GM12875 (cell line): ENCODE results near the gene ZDHHC7.

ENCODE experiments used
- H3K4me3 ChIP-seq: one replicate; pipeline ENCODE4 v1.5.1; 2011; ENCODE audit warnings: low read depth, low read length, control low read depth
- TF ChIP-seq, protein P1 (sequence below): IDR thresholded peaks from 2 replicates; pipeline ENCODE4 v1.5.1; 2011; ENCODE audit warnings: low read depth, mild to moderate bottlenecking, control low read depth, inconsistent platforms, low read length, moderate library complexity, borderline replicate concordance; ENCODE audit not compliant: insufficient read depth

ZDHHC7 gene

DNA sequence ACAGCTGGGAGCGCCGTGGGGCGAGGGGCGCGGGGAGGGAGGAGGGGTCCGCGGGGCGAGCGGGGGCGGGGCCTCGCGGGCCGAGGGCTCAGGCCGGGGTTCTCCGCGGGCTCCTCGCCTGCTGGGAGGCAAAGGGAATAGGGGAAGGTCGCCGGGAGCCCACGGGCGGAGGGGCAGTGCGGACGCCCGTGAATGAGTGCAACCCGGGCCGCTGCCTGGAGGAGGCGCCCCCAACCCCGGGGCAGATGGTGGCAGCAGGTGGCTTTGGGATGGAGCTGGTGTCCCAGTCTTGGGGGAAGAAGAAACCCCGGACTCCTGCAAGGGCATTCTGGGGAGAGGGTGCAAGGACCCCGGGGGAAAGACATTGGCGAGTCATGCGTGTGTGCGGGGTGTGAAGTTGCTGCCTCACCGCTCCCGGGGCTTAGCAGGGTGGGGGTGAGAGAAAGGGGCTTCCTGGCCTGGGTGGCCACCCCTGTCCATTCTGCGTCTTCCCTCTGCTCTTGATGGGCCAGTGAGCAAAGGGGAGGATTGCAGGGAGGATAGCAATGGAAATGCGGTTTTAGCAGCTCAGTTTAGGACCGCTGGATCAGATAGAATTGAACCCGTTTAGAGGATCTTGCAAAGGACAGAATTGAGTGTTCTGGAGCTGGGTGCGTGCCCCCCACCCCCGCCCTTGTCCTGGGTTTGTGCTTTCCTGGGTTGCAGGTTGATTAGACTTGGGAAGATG lies 16.8 kb upstream of the ZDHHC7 start:
- TF ChIP-seq, protein P1, sequence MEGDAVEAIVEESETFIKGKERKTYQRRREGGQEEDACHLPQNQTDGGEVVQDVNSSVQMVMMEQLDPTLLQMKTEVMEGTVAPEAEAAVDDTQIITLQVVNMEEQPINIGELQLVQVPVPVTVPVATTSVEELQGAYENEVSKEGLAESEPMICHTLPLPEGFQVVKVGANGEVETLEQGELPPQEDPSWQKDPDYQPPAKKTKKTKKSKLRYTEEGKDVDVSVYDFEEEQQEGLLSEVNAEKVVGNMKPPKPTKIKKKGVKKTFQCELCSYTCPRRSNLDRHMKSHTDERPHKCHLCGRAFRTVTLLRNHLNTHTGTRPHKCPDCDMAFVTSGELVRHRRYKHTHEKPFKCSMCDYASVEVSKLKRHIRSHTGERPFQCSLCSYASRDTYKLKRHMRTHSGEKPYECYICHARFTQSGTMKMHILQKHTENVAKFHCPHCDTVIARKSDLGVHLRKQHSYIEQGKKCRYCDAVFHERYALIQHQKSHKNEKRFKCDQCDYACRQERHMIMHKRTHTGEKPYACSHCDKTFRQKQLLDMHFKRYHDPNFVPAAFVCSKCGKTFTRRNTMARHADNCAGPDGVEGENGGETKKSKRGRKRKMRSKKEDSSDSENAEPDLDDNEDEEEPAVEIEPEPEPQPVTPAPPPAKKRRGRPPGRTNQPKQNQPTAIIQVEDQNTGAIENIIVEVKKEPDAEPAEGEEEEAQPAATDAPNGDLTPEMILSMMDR: peak; percentile 39
- H3K4me3 ChIP-seq: peak overlapping the region; percentile 61

DNA sequence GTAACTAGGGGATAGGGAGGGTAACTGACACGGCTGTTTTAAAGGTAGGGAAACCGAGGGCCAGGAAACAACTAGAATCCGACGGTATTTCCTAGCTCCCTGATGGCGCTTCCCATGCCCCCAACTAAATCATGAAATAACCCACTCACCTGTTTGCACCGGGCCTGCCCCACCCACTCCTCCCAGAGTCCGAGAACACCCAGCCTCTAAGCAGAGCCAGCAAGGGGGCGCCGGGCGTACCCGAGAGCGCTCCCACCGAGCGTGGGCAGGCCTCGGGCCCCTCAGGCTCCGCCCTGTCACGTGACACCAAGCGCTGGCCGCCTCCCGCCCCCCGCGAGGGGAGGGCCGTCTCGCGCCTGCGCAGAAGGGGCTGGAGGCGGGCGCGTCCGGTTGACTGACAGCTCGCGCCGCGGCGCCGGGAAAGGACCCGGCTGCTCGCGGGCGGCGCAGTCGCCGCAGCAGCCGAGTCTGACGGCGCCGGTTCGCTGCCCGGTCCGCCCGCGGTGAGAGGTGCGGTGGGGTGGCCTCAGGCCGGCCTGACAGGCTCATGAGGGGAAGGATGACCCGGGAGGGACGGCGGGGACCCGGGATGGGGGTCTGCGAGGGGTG lies 16.1 kb upstream of the ZDHHC7 start, which contains the start of gene KIAA0513:
Gene KIAA0513 (plus strand): TSS at position 447 of the 609 bp plus-strand sequence. CDS start 39,277 bp downstream, outside the sequence.
- peak within 1 kb of the TSS; percentile 61 for H3K4me3 ChIP-seq
- TF ChIP-seq, protein P1: peak; percentile 10; the same call in 1 of the 2 replicates

DNA sequence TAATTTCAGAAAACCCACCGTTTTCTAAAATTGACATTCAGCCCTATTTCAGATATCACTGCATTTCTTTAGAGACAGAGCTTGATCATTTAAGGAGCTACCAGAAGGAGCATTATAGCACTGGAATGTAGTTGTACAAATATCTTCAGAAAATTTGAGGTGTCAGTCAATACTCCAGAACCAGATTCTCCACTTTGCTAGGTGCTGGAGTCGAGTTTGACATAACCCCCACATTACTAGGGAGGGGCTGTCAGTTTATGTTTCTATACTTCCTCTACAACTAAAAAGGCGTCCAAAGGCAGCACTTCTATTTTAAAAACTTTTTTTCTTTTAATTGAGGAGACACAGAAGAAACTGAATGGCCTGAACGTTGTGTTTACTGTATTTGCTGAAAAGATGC lies 15.4 kb upstream of the ZDHHC7 start:
- H3K4me3 ChIP-seq: no peak overlapping the region
- TF ChIP-seq, protein P1: no peak

DNA sequence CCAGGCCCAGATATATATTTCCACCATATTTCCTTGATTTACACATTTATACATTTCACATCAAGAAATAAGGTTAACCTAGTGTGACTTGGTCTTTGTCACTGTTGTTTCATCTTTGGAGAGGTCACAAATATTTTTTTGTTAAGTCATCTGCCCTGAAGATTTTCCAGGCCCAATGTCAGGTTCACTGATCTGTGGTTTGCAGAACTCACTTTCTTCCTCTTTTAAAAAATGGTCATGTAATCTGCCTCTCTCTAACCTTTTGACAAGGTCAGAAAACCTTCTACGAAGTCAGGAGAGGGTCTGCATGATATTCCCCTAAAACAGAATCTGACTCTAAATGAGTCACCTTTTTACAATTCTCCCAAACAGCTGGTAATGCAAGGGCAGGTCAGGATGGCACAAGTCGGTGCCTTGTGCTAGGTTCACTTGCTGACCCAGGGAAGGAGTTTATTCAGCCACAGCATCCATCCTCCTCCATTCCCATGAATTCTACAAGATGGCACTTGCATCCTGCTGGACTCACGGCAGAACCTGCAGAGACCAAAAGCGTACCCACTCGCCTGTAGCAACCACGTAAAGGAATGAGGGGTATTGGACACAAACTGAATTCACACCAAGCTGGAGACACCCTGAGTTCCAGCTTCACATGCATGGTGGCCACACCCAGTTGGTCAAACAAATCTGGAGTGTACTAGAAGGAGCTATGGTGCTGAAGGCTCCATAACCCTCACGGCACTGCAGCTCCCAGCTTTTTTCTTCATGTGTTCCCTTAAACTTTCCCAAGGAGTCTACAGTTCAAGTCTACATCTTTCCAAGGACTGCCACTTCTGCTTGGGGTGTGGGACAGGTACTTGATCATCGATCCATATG lies 14.7 kb upstream of the ZDHHC7 start:
- H3K4me3 ChIP-seq: no peak overlapping the region

DNA sequence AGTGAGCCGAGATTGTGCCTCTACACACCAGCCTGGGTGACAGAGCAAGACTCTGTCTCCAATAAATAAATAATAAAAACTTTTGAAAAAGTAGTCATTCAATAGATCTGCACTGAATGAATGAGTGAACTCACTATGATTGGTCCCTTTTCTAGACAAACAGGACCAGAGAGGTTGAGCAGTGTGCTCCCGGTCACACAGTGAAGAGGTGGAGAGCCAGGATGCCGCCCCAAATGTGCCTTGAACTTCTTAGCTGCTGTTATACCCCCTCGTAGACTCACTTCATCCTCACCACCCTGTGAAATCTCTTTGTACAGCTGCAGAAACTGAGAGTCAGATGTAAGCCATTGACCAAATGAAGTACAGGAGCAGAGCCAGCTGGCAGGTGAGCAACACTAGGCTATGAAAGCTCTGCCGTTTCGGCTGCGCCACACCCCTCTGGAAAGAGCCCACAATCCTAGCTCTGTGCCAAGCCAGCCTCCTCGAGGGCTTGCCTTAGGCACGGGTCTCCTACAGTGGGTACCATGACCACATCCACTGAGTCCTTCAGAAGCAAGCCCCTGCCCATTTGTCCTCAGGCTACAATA lies 8.4 kb upstream of the ZDHHC7 start:
- no peak overlapping the region for H3K4me3 ChIP-seq
- TF ChIP-seq, protein P1: no peak

More for the DNA sequence above, 14.7 kb upstream of the ZDHHC7 start:
- TF ChIP-seq, protein P1: no peak

DNA sequence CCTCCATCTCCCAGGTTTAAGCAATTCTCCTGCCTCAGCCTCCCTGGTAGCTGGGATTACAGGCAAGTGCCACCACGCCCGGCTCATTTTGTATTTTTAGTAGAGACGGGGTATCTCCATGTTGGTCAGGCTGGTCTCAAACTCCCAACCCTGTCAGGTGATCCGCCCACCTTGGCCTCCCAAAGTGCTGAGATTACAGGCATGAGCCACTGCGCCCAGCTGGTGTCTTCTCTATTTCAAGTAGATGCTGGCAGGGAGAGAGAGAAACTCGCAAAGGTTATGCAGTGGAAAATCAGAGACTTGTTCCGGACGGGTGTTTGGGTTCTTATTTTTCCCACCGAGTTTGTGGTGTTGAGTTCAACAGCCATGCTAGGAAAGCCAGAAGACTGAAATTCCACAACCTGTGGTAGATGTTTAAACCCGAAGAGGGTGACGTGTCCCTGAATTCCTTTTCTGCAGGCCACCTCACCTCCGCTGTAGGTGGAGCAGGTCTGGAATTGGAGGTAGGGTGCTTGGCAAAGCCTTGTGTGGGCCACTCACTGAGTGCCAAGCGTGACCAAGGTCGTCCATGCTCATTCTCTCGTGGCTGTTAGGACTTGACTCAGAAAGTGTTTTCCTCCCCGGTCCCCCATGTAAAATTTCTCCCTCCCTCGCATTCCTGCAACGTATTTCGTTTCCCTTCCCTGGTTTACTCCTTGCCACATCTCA lies 7.3 kb upstream of the ZDHHC7 start:
- TF ChIP-seq, protein P1: no peak
- no peak overlapping the region for H3K4me3 ChIP-seq
